CD14-positive monocyte (primary cell): ENCODE results near the gene ZCCHC8. TPM values are rescaled to one million over a fixed set of nuclear protein-coding genes. Genes with fewer than 3 reads are reported as not detected.
"Not testable (repeated sequence)": the region's sequence is repeated elsewhere in the genome, so short reads cannot be mapped to it uniquely, and the experiment has no call there.

ENCODE experiments used
- DNase-seq, 3 donors: peaks; one replicate each; pipeline ENCODE4 v3.0.0-alpha.2; 2011 to 2022
- H2AFZ ChIP-seq: 2 replicates; pipeline ENCODE4 v1.6.0; 2012; ENCODE audit warnings: mild to moderate bottlenecking, low read depth, low read length, inconsistent platforms; ENCODE audit not compliant: insufficient read depth, poor library complexity, severe bottlenecking
- H3K27ac ChIP-seq, 2 donors: 1 replicate in 1 of 2; 2 replicates in 1 of 2; pipeline ENCODE4 v1.5.1; 2012 to 2013; ENCODE audit warnings: low read length in 2 of 2, control low read depth in 1 of 2, inconsistent platforms in 1 of 2, low read depth in 1 of 2, mild to moderate bottlenecking in 1 of 2
- H3K27me3 ChIP-seq, 2 donors: one replicate each; pipeline versions ENCODE4 v1.6.0 to v1.6.1; 2011 to 2013; ENCODE audit warnings: low read length in 2 of 2; ENCODE audit not compliant: control insufficient read depth in 2 of 2, insufficient read depth in 2 of 2
- H3K36me3 ChIP-seq, 2 donors: replicated peaks in 1 of 2; 1 replicate in 1 of 2; 2 replicates in 1 of 2; pipeline versions ENCODE4 v1.5.1 to v1.6.1; 2012 to 2013; ENCODE audit warnings: low read length in 2 of 2, control low read depth in 1 of 2, inconsistent platforms in 1 of 2, mild to moderate bottlenecking in 1 of 2; ENCODE audit not compliant: insufficient read depth in 2 of 2, control insufficient read depth in 1 of 2
- H3K4me1 ChIP-seq, 2 donors: 1 replicate in 1 of 2; 2 replicates in 1 of 2; pipeline versions ENCODE4 v1.5.1 to v1.6.1; 2012 to 2013; ENCODE audit warnings: low read length in 2 of 2, control low read depth in 1 of 2, inconsistent platforms in 1 of 2, mild to moderate bottlenecking in 1 of 2, moderate library complexity in 1 of 2; ENCODE audit not compliant: insufficient read depth in 2 of 2, control insufficient read depth in 1 of 2
- H3K4me2 ChIP-seq: replicated peaks from 2 replicates; pipeline ENCODE3; 2012; ENCODE audit warnings: low read length, moderate library complexity, mild to moderate bottlenecking; ENCODE audit not compliant: poor library complexity, severe bottlenecking; ENCODE audit errors: extremely low read depth
- H3K4me3 ChIP-seq, 3 experiments: fragments of 200-600 bp in 1 of 3; sonication (generic) in 1 of 3; replicated peaks in 1 of 3; 1 replicate in 2 of 3; 2 replicates in 1 of 3; pipeline ENCODE4 v1.5.1; 2011 to 2013; ENCODE audit warnings: low read length in 3 of 3, mild to moderate bottlenecking in 3 of 3, control low read depth in 2 of 3, low read depth in 2 of 3, inconsistent platforms in 1 of 3, moderate library complexity in 1 of 3
- H3K79me2 ChIP-seq: 2 replicates; pipeline ENCODE4 v1.6.0; 2012; ENCODE audit warnings: mild to moderate bottlenecking, control low read depth, inconsistent platforms, low read length, moderate library complexity; ENCODE audit not compliant: insufficient read depth
- H3K9ac ChIP-seq: 2 replicates; pipeline ENCODE4 v1.6.0; 2017; ENCODE audit warnings: low read length, mild to moderate bottlenecking; ENCODE audit not compliant: insufficient read depth, poor library complexity, severe bottlenecking
- H3K9me3 ChIP-seq, 2 donors: replicated peaks in 1 of 2; 1 replicate in 1 of 2; 2 replicates in 1 of 2; pipeline versions ENCODE4 v1.5.1 to v1.6.1; 2012 to 2013; ENCODE audit warnings: low read length in 2 of 2, control low read depth in 1 of 2; ENCODE audit not compliant: control insufficient read depth in 1 of 2, insufficient read depth in 1 of 2
- H4K20me1 ChIP-seq: 2 replicates; pipeline ENCODE4 v1.6.0; 2012; ENCODE audit warnings: mild to moderate bottlenecking, low read length, control low read depth, moderate library complexity; ENCODE audit not compliant: insufficient read depth
- H3K27ac Mint-ChIP-seq, 7 donors: one replicate each; pipeline ENCODE4 v1.8.0; 2020; ENCODE audit warnings: mild to moderate bottlenecking in 7 of 7, mixed read lengths in 7 of 7, moderate library complexity in 6 of 7, inconsistent platforms in 2 of 7
- H3K27me3 Mint-ChIP-seq, 3 donors: one replicate each; pipeline ENCODE4 v1.8.0; 2021 to 2022; ENCODE audit warnings: low read depth in 3 of 3, mild to moderate bottlenecking in 3 of 3, mixed read lengths in 3 of 3, moderate library complexity in 3 of 3, inconsistent platforms in 1 of 3
- H3K36me3 Mint-ChIP-seq, 2 donors: one replicate each; pipeline ENCODE4 v1.8.0; 2020; ENCODE audit warnings: mixed read lengths in 2 of 2, inconsistent platforms in 1 of 2, mild to moderate bottlenecking in 1 of 2
- H3K4me1 Mint-ChIP-seq: one replicate; pipeline ENCODE4 v1.8.0; 2020; ENCODE audit warnings: mild to moderate bottlenecking, mixed read lengths
- H3K4me3 Mint-ChIP-seq, 2 donors: one replicate each; pipeline ENCODE4 v1.8.0; 2020; ENCODE audit warnings: mild to moderate bottlenecking in 2 of 2, mixed read lengths in 2 of 2, moderate library complexity in 1 of 2
- H3K9me3 Mint-ChIP-seq, 7 donors: one replicate each; pipeline ENCODE4 v1.8.0; 2020 to 2022; ENCODE audit warnings: mixed read lengths in 7 of 7, mild to moderate bottlenecking in 6 of 7, moderate library complexity in 6 of 7, inconsistent platforms in 2 of 7
- CTCF ChIP-seq: fragments of 200-600 bp; IDR thresholded peaks from one replicate; pipeline ENCODE4 v1.8.0; 2022; ENCODE audit warnings: antibody characterized with exemption, mild to moderate bottlenecking
- WGBS: methylation state at CpG from one replicate; pipeline ENCODE4 v1.1.5; 2013; ENCODE audit warnings: missing lambda C conversion rate; ENCODE audit not compliant: insufficient coverage; 5-methylcytosine and 5-hydroxymethylcytosine counted together
- intact Hi-C, 2 donors: fragments of 100-400 bp; cut with micrococcal nuclease; formaldehyde crosslinking; loops; one replicate each; pipeline versions ENCODE4 v1.15.0 to v1.15.1; 2023
- polyA plus RNA-seq, 3 donors: library from polyadenylated mRNA; depleted of rRNA in 1 of 3; unstranded in 2 of 3; stranded (reverse) in 1 of 3; fragments of 300-500 nt in 2 of 3; fragments of >200 nt in 1 of 3; fragmentation: Illumina TruSeq in 2 of 3; gene quantifications; 1 replicate in 2 of 3; 2 replicates in 1 of 3; pipeline ENCODE4 v1.2.3, GENCODE V29; 2012 to 2021

Gene ZCCHC8
- polyA plus RNA-seq, 3 donors, result 2.5 to 25.4 (median 5.4) TPM

GRCh38 chr12:122515275-122515674, 14.5 kb upstream of the ZCCHC8 start:
- H3K27ac ChIP-seq, result no peak overlapping the region
- Mint-ChIP-seq H3K4me3 (no peak overlapping the region), H3K36me3 (peaks cover 85 to 93% of the 10 kb centered on the region in 2 donors), H3K9me3 (no peaks in the 10 kb centered on the region), H3K4me1 (no peaks in the 10 kb centered on the region), H3K27ac (peak overlapping the region in 2 of 7 donors; percentile 7 to 12), H3K27me3 (no peaks in the 10 kb centered on the region)
- DNase-seq, result no peak
- no CpG with 5 or more reads among the region's 2 CpGs for WGBS
- H3K4me1 ChIP-seq, result no peaks in the 10 kb centered on the region
- H4K20me1 ChIP-seq, result peaks cover 98% of the 10 kb centered on the region
- no peak for TF ChIP-seq CTCF
- H3K4me2 ChIP-seq, result no peak overlapping the region
- H3K4me3 ChIP-seq, result no peak overlapping the region
- no peak overlapping the region for H2AFZ ChIP-seq
- no peaks in the 10 kb centered on the region for H3K9me3 ChIP-seq
- H3K36me3 ChIP-seq, result peaks cover 95 to 99% of the 10 kb centered on the region in 2 donors
- H3K27me3 ChIP-seq, result no peaks in the 10 kb centered on the region
- H3K79me2 ChIP-seq, result peaks cover 93% of the 10 kb centered on the region
- H3K9ac ChIP-seq, result no peak overlapping the region
- intact Hi-C loops, result no loop called here

GRCh38 chr12:122513660-122514059, 12.9 kb upstream of the ZCCHC8 start:
- peaks cover 94% of the 10 kb centered on the region for H3K79me2 ChIP-seq
- peaks cover 98% of the 10 kb centered on the region for H4K20me1 ChIP-seq

GRCh38 chr12:122513028-122513427, 12.3 kb upstream of the ZCCHC8 start:
- H3K27me3 Mint-ChIP-seq, H3K4me2 ChIP-seq, H3K27me3 ChIP-seq, H2AFZ ChIP-seq, H3K4me1 ChIP-seq, H3K4me3 ChIP-seq, H3K9me3 ChIP-seq, H3K9ac ChIP-seq, H3K4me1 Mint-ChIP-seq, H3K27ac ChIP-seq, H3K9me3 Mint-ChIP-seq, DNase-seq, intact Hi-C loops, H3K4me3 Mint-ChIP-seq, H3K27ac Mint-ChIP-seq: not testable (repeated sequence)
- peaks cover 87 to 96% of the 10 kb centered on the region in 2 donors for H3K36me3 Mint-ChIP-seq
- peaks cover 98% of the 10 kb centered on the region for H4K20me1 ChIP-seq
- 95% methylated on average over 2 of the region's 3 CpGs for WGBS
- peaks cover 95% of the 10 kb centered on the region for H3K79me2 ChIP-seq
- peaks cover 97 to 99% of the 10 kb centered on the region in 2 donors for H3K36me3 ChIP-seq

More at GRCh38 chr12:122513660-122514059, 12.9 kb upstream of the ZCCHC8 start:
- H3K27ac Mint-ChIP-seq, result no peak overlapping the region
- H3K4me2 ChIP-seq, result no peak overlapping the region
- no peak for TF ChIP-seq CTCF
- no peak overlapping the region for H2AFZ ChIP-seq
- no peaks in the 10 kb centered on the region for H3K9me3 Mint-ChIP-seq
- H3K9me3 ChIP-seq, result no peaks in the 10 kb centered on the region
- no peaks in the 10 kb centered on the region for H3K4me1 Mint-ChIP-seq
- no peak overlapping the region for H3K4me3 ChIP-seq
- H3K36me3 ChIP-seq, result peaks cover 95 to 99% of the 10 kb centered on the region in 2 donors
- no peaks in the 10 kb centered on the region for H3K4me1 ChIP-seq
- no peak overlapping the region for H3K27ac ChIP-seq
- no peaks in the 10 kb centered on the region for H3K27me3 Mint-ChIP-seq
- H3K9ac ChIP-seq, result no peak overlapping the region
- intact Hi-C loops, result no loop called here
- no peaks in the 10 kb centered on the region for H3K27me3 ChIP-seq
- no peak for DNase-seq
- WGBS, result no CpG with 5 or more reads among the region's 4 CpGs
- H3K36me3 Mint-ChIP-seq, result peaks cover 88 to 96% of the 10 kb centered on the region in 2 donors
- no peak overlapping the region for H3K4me3 Mint-ChIP-seq
